Measurements from ENCODE around the gene ADAMTS12.

Gene ADAMTS12

DNA sequence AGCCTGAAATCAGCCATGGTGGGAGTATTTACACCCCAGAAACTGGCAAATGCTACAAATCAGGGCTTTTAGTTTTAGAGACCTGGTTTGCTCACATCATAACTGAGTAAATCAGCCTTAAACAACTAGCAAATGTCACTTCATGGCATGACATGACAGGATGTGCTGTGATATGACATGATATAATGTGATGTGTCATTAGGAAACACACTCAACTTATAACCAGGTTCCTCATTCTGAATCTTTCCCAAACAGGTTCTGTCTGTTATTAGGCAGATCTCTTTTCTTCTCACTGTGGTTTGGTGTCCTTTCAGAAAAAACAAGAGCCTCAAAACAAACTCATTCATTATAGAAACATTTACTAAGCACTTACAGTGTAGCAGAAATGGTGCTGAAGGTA lies 90.5 kb downstream of the ADAMTS12 start:
- no peak for DNase-seq (ENCODE audit: low read depth, low spot score)

DNA sequence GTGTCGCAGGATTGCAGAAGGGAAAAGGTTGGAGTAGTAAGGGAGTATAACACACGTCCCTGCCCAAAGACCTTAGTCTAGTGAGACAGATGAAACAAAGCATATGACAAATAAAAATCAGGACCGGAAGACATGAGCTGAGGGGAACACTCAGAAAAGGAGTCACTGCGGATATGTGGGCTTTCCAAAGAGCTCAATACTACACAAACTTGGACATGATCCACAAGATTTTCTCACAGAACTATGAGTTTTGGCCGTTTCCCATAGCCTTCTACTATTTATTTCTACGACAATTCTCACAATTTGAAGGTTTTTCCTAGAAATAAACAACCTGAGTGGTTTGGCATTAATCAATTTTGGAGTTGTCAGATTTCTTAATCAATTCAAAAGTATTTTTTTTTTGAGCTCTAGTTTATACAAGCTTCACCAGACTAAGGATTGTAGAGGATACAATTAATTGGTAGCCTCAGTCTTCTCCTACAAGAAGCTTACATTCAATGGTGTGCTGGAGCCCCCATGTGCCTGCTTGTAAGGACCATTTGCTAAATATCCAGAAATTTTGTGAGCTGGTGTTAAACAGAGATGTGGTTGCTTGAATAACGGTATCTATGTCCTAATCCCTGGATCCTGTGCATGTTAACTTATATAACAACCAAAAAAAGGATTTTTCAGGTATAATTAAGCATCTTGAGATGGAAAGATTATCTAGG lies 91.4 kb downstream of the ADAMTS12 start:
- DNase-seq (ENCODE audit: low read depth, low spot score), result no peak

DNA sequence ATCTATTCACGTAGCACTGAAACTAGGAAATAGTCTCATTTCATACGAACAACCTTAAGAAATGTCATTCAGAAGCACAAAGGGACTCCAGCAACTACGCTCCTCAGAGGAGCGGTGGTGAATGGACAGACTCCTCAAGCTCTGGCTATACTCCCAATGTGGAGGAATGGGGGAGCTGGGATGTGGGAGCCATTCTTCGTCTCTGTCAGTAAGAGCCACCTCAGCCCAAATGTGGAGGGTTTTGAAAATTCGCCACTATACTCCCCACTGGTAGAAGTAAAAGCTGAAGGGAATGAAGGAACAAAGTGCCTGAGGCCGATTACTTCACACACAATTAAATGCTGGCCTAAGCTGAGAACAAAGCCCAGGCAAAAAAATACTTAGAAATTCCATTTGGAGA lies 96.3 kb downstream of the ADAMTS12 start:
- DNase-seq (ENCODE audit: low read depth, low spot score), result no peak

DNA sequence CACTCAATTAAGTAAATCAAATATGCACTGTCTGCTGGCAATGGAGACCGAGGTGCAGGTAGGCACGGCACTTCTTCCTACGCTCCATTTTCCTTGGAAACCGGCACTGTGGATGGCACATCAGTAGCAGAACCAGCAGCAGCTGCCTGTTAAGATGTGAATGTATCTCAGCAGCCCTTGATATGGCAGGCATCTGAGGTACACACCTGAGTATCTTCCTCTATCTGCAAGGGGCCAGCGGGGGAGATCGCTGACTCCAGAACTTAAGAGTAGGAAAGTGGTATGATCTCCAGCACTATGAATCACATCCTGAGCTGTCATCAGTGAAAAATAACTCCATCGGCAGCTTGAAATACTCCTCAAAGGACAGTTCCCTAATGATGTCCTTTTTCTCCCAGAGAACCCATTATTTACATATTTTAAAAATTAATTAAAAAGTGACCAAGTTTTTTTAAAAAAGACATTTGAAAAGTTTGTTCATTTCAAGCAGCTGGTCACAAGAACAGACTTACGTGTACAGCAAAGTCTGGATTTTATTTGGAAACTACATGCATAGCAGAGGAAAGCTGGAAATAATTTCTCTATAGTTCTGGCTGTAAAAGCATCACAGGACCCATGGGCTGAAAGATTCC lies 97.1 kb downstream of the ADAMTS12 start:
- DNase-seq (ENCODE audit: low read depth, low spot score), result peak; percentile 14

DNA sequence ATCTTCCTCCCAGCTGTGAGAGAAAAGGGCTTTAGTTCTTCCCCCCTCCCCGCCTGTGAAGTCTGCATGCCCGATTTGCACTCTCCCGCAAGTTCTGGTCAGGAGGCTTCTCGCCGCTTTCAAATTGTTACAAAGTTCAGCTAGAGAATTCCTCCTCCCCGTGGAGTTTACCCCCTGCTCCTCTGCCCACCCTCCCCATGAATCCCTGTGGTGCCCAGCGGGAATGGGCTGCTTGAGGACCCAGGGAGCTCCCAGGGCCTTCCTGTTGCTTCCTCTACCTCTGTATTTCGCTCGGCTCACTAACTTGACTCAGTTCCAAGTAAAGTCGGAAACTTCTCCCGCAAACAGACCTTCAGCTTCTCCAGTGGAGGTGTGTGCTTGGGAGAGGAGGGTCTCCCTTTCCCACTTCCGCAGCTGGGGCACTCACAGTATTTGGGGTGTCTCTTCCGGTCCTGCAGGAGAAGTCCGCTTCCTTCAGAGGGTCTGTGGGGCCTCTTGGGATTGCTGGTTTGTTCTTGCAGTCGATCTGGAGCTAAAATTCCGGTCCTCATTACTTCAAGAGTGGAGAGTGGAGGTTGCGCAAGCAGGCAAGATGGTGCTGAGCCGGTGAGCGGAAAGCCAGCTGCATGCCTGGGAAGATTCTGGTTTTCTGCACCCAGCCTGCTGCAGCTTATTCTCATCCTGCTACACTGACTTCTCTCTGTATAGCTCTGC lies 97.8 kb downstream of the ADAMTS12 start:
- DNase-seq (ENCODE audit: low read depth, low spot score), result no peak

DNA sequence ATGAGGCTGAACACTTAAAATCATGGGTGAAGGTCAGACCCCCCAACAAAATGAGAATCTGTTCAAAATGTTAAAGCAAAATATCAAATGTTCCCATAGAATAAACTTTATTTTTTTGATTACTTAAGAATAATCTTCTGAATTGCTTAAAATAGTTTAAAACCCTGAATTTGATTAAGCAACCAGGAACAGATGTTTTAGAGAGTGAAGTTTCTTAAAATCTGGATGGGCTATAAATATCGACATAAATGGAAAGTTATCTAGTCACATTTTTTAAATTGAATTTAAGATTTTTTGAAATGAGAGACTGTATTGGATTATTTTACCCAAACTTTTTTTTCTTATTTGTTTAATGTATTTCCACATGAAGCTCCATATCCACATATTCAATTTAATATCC lies 98.5 kb downstream of the ADAMTS12 start:
- DNase-seq (ENCODE audit: low read depth, low spot score), result no peak

DNA sequence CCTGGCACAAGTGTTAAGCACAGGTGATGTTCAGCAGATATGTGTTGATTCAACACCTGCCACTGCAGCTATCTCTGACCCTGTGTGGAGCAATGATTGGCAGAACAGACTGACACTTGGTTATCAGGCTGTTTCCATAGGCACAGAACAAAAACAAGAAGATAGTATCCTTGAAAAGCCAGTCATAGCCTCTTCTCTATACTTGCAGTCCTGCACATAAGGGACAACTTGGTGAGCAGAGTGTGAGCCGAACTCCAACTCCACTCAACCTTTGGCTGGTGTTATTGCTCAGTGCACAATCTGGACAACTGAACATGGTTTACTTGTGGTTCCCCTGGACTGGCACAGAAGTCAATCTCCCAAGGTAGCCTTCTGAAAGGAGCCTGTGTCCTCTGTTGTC lies 99.2 kb downstream of the ADAMTS12 start:
- no peak for DNase-seq (ENCODE audit: low read depth, low spot score)

DNA sequence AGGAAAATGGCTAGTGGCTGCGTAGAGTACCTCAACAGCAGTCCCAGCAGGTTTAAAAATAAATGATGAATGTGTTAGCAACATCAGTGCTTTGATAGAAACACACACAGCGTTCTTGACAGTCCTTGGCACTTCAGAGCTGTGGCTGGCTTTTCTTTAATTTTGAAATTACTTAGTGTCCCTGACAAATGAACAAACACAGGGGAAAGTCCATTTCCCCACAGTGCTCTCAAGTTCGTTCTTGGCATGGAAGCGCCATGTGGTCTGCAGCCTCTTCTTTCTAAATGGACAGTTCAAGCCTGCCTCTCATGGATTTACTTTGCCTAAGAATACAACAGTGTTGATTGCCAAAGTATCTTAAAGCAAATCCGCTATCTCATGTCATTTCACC lies 102.2 kb downstream of the ADAMTS12 start:
- no peak for DNase-seq (ENCODE audit: low read depth, low spot score)

DNA sequence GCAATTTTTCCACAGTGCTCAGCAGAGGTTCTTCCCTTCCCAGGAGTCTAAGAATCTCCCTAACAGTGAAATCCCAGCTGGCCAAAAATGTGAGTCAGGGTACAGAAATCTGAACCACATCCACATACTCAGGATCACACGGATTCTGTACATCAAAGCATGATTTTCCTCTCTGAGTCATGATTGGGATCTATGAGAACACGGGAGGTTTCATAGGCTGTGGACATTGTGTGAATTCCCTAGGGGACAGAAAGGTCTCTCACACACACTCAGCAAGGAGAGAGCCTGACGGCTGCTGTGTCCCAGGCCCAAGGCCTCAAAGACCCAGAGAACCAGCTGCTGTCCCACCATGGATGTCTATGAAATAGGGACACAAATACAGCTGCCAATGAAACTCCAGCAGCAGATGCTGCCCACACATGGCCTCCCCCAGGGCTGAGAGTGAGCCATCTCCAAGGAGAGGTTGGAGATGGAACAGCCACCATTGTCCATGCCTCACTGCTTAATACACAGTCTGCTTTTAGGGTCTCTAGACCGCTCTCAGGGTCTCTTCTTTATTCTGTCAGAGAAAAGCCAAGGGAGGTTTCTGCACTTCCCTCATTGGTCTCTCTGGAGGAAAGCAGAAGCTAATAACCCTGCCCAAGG lies 102.7 kb downstream of the ADAMTS12 start:
- peak; percentile 95 for DNase-seq (ENCODE audit: low read depth, low spot score)

DNA sequence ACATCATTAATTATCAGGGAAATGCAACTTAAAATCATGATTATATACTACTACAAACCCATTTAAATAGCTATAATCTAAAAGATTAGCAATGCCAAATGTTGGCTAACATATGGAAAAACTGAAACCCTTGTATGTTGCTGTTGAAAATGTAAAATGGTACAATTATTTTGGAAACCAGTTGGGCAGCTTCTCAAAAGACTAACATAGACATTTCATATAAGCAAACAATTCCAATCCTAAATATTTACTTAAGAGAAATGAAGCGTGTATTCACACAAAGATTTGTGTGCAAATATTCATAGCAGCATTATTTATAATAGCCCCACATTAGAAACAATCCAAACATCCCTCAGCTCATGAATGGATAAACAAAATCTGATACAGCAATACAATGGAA lies 106.2 kb downstream of the ADAMTS12 start:
- DNase-seq (ENCODE audit: low read depth, low spot score), result no peak

DNA sequence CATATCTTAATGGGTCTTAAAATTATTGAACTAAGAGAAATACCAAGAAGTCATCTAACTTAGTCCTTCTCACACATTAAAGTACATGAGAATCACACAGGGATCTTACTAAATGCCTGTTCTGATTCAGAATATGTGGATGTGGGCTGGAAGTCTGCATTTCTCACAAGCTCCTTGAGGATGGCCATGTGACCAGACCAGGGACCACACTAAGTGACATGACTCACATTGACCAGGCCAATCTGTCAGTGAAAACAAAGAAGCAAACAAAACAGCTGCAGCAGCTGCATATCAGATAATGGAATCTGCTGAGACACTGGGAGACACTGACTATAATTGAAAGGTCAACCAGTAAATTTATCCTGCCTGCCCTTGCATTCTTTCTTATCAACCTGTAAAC lies 110.5 kb downstream of the ADAMTS12 start:
- peak; percentile 64 for DNase-seq (ENCODE audit: low read depth, low spot score)

DNA sequence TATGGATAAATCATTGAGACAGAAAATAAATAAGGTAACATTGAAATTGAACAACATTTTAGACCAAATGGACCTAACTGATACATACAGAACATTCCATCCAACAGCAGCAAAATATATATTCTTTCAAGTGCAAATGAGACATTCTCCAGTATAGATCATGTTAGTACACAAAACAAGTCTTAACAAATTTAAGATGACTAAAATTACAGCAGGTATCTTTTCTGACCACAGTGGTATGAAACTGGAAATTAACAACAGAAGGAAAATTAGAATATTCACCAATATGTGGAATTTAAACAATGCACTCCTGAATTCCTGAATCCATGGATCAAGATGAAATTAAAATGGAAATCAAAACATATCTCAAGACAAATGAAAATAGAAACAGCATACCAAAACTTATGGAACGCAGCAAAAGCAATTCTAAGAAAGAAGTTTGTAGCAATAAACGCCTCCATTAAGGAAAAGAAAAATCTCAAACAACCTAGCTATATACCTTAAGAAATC lies 115.6 kb downstream of the ADAMTS12 start:
- no peak for DNase-seq (ENCODE audit: low read depth, low spot score)

DNA sequence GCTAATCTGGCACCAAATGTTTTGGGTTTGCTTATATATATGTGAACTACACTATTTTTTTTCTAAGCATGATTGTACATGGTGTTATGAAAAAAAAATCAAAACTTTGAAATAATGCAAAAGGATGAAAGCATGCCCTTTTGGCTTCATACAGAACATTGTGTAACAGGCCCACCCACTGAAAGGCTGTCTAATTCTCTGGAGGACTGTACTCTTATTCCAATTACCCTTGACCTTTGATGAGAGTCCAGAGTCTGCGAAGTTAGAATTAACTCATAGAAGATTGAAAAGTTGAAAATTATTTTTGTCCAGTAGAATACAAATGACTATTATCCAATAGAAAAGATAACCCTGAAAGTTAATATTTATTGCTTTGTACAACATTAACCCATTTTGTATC lies 117.4 kb downstream of the ADAMTS12 start:
- no peak for DNase-seq (ENCODE audit: low read depth, low spot score)

DNA sequence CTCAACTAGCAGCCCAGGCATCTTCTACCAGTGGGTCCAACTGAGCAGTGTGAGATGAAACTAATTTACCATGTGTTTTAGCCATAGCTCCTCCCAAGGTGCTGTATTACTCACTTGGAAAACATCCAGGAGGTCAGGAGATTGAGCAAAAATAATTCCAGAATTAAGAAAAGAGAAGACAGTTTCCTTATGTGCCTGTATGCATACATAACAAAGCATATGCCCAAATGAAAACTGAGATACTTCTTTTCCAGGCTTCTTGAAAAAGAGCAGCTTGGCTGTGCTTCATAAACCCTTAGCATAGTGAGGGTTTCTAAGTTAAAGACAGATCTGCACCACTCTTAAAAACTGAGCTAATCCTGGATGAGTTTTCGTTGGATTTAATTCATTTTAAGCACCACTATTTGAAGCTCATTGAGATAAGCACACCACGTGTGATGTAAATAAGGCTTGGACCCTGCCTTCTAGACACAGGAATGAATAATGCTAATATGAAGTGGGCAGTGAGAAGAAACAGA lies 119.4 kb downstream of the ADAMTS12 start:
- DNase-seq (ENCODE audit: low read depth, low spot score), result peak; percentile 51

DNA sequence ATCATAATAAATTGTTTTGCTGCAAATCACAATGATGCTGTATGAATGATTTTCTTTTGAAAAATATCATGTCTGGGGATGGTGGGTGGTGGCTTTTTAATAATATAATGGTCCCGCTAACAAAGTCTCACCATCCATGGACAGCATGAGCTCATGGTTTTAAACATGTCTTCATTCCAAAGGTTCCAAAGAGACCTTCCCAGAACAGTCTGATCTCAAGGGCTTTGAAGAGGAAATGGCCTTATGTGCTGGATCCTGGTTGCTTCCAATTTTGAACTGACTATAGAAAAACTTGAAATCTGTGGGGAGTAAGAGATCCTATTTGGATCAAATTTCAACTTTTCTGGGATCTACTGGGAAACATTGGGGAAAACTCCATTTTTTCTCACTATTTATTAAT lies 121.8 kb downstream of the ADAMTS12 start:
- DNase-seq (ENCODE audit: low read depth, low spot score), result no peak

DNA sequence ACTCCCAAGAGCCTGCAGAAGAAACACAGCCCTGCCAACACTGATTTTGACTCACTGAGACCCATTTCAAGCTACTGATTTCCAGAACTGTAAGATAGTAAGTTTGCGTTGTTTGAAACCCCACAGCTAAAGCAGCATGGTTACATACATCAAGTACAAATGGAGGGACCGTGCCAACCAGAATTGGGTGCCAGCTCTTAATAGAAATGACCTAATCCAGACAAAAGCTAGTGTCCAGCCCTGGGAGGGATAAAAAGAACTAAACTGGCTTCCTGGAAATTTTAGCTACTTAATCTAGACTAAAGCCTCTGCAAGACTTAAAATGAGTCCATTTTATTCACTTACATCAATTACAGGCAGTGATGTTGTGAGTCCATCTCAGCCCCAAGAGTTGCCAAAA lies 122.6 kb downstream of the ADAMTS12 start:
- DNase-seq (ENCODE audit: low read depth, low spot score), result no peak

DNA sequence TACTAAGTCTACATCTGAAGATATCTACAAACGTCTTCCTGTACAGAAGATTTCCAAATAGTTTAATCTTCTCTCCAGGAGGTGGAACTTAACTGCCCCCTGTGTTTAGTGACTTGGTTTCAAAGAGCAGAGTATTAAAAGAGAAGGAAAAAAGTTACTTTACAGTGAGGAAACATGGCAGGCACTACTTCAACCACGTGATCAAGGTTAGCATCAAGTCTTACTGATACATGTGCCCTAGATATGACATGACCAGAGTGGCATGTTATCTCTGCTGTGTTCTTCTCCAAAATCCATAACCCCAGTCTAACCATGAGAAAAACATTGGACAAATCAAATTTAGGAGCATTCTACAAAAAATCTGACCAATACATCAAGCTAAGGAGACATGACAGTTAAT lies 125.8 kb downstream of the ADAMTS12 start:
- DNase-seq (ENCODE audit: low read depth, low spot score), result no peak

DNA sequence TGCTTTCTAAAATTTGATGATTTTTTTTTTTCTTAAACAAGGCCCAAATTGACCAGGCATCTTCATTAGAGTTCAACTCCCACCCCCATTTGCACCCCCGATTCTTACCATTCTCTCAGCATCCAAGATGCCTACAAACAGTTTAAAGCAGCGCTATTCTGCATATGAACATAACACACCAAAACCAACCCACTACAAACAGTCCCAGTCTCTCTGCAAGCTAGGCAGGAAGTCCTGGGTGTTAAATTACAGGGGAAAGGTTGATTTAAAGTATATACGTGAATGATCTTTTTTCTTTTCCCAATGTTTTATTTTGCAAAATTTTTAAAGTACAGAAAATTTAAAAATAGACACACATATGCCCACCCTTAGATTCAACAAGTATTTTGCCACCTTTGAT lies 127.0 kb downstream of the ADAMTS12 start:
- no peak for DNase-seq (ENCODE audit: low read depth, low spot score)

DNA sequence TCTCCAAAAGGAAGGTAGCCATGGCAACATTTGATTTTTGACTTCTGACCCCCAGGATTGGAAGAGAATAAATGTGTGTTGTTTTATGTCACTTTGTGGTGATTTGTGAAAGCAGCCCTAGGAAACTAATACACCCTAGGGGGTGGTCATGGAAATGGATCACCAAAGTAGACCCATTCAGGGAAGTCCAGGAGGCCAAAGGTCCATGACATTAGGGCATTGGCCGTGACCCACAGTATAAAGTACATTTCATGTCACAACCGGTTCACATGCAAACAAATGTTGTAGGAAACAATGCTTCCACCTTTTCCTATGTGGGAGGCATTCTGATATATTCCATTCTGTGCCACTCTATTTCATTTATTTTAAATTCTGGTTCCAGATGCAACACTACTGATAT lies 128.4 kb downstream of the ADAMTS12 start:
- no peak for DNase-seq (ENCODE audit: low read depth, low spot score)

DNA sequence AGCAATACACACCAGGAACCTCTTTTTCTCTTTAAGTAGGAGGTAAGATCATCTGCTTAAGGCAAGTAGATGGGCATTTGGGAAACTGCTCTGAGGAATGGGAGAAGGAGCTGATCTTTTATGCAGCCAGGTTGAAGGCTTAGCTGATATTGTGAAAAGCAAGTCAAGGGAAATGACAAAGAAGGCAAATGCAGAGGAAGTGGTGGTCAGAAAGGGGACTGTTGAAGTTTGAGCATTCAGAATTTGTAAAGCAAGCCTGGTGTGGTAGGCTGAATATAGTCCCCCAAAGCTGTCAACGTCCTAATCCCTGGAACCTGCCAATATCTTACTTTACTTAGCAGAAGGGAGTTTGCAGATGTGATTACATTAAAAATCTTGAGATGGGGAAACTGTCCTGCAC lies 128.9 kb downstream of the ADAMTS12 start:
- DNase-seq (ENCODE audit: low read depth, low spot score), result no peak

DNA sequence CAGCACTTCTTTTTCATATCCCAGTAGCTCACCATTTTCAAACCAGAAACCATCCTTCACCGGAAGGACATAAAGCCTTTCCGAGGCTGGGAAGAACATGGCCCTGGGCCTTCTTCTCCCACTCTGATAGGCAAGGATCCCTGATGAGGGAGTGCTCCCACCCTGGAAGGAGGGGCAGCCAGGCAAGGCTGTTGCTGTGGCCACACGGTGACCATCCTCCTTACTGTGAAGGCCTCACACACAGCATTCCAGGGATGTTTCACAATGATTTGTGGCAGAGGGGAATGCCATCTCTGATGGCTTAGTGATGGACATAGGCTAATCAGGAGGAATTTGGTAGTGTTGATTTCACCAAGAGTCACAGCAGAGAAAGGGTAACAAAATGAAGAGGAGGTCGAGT lies 130.7 kb downstream of the ADAMTS12 start:
- DNase-seq (ENCODE audit: low read depth, low spot score), result peak; percentile 87

DNA sequence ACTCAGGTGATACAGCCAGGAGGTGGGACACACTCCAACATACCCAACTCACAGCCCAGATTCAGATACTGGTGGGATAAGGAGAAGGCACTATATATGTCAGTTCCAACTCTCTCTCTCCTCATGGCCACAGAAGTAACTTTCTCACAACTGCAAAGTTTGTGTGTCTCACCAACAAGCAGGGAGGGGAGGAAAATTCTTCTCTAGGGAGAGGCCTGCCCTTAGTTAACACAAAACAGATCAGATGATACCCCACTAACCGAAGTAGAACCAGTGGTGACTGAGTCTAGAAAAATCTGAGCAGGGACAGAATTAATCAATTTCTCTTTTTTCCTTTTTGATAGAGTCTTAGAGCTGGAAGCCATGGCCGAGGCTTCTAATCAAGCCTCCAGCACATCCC lies 133.1 kb downstream of the ADAMTS12 start:
- no peak for DNase-seq (ENCODE audit: low read depth, low spot score)
